GM19351 (cell line): ENCODE data around the gene WDR19.
"Not testable (repeated sequence)": the region's sequence is repeated elsewhere in the genome, so short reads cannot be mapped to it uniquely, and the experiment has no call there.

Experiments used
- ATAC-seq: cut with Tn5 transposase; IDR thresholded peaks from one replicate; pipeline ENCODE4 v1.9.1; 2021; ENCODE audit warnings: mild to moderate bottlenecking, moderate library complexity; ENCODE audit not compliant: unreplicated experiment

WDR19 gene

GRCh38 chr4:39181905-39182638, at the start of gene WDR19:
TSS of gene WDR19 (plus strand) at chr4:39182529. CDS start at chr4:39182558, 29 bp downstream.
- peak; percentile 99 for ATAC-seq

- ATAC-seq: no peak
Measured at GRCh38 chr4:39133623-39134022, 48.7 kb upstream of the WDR19 start.

- ATAC-seq: no peak
Measured at GRCh38 chr4:39134683-39135306, 47.5 kb upstream of the WDR19 start.

GRCh38 chr4:39138227-39138626, 44.1 kb upstream of the WDR19 start:
- ATAC-seq: not testable (repeated sequence)

- ATAC-seq: no peak
Measured at GRCh38 chr4:39146211-39146610, 36.1 kb upstream of the WDR19 start.

GRCh38 chr4:39154009-39154408, 28.3 kb upstream of the WDR19 start:
- no peak for ATAC-seq

GRCh38 chr4:39157520-39157919, 24.8 kb upstream of the WDR19 start:
- ATAC-seq: no peak

- ATAC-seq: no peak
Measured at GRCh38 chr4:39166177-39166576, 16.2 kb upstream of the WDR19 start.

GRCh38 chr4:39166669-39167068, 15.7 kb upstream of the WDR19 start:
- no peak for ATAC-seq

- ATAC-seq: no peak
Measured at GRCh38 chr4:39169426-39169825, 12.9 kb upstream of the WDR19 start.

- ATAC-seq: no peak
Measured at GRCh38 chr4:39170301-39170700, 12.0 kb upstream of the WDR19 start.

- no peak for ATAC-seq
Measured at GRCh38 chr4:39178706-39179105, 3.6 kb upstream of the WDR19 start.

GRCh38 chr4:39179681-39180080, 2.6 kb upstream of the WDR19 start:
- ATAC-seq: no peak

- ATAC-seq: not testable (repeated sequence)
Measured at GRCh38 chr4:39180629-39181028, 1.7 kb upstream of the WDR19 start.

- ATAC-seq: no peak
Measured at GRCh38 chr4:39181520-39181904, 817 bp upstream of the WDR19 start.

GRCh38 chr4:39201963-39202362, 19.6 kb downstream of the WDR19 start:
- ATAC-seq: no peak

GRCh38 chr4:39204543-39204942, 22.2 kb downstream of the WDR19 start:
- ATAC-seq: no peak

GRCh38 chr4:39205000-39205399, 22.7 kb downstream of the WDR19 start:
- ATAC-seq: no peak

- ATAC-seq: no peak
Measured at GRCh38 chr4:39205476-39205875, 23.1 kb downstream of the WDR19 start.

GRCh38 chr4:39227906-39228305, 45.6 kb downstream of the WDR19 start:
- no peak for ATAC-seq

GRCh38 chr4:39228377-39228776, 46.0 kb downstream of the WDR19 start:
- ATAC-seq: no peak

GRCh38 chr4:39230462-39230861, 48.1 kb downstream of the WDR19 start:
- ATAC-seq: no peak

- no peak for ATAC-seq
Measured at GRCh38 chr4:39231660-39232059, 49.3 kb downstream of the WDR19 start.
